Skeletal muscle tissue (tissue), 4 donors: ENCODE results near the gene IGSF1. TPM values are rescaled to one million over a fixed set of nuclear protein-coding genes. Genes with fewer than 3 reads are reported as not detected.

Experiments used
- H3K27ac ChIP-seq: one replicate; pipeline ENCODE4 v1.7.0; 2013; ENCODE audit warnings: mild to moderate bottlenecking, low read depth, low read length, inconsistent platforms
- H3K27me3 ChIP-seq, 3 donors: one replicate each; pipeline ENCODE4 v1.7.0; 2013; ENCODE audit warnings: low read length in 3 of 3; ENCODE audit not compliant: control insufficient read depth in 3 of 3, insufficient read depth in 3 of 3
- H3K36me3 ChIP-seq, 3 donors: one replicate each; pipeline ENCODE4 v1.7.0; 2013; ENCODE audit warnings: low read length in 3 of 3; ENCODE audit not compliant: control insufficient read depth in 3 of 3, insufficient read depth in 3 of 3
- H3K4me1 ChIP-seq, 3 donors: one replicate each; pipeline ENCODE4 v1.7.0; 2013; ENCODE audit warnings: low read length in 3 of 3, mild to moderate bottlenecking in 3 of 3; ENCODE audit not compliant: control insufficient read depth in 3 of 3, insufficient read depth in 3 of 3
- H3K4me3 ChIP-seq, 3 donors: one replicate each; pipeline ENCODE4 v1.7.0; 2013; ENCODE audit warnings: low read length in 3 of 3
- H3K9ac ChIP-seq, 3 donors: one replicate each; pipeline ENCODE4 v1.7.0; 2013; ENCODE audit warnings: low read length in 3 of 3, mild to moderate bottlenecking in 3 of 3, moderate library complexity in 2 of 3, low read depth in 1 of 3
- H3K9me3 ChIP-seq, 3 donors: one replicate each; pipeline ENCODE4 v1.7.0; 2013; ENCODE audit warnings: low read length in 3 of 3; ENCODE audit not compliant: control insufficient read depth in 3 of 3
- total RNA-seq: library from RNA; depleted of rRNA; stranded (reverse); fragments of >200 nt; gene quantifications from one replicate; pipeline ENCODE4 v1.2.3, GENCODE V29; 2014
- donor health status: Osteomylitis.

Gene IGSF1
- total RNA-seq, 1 donor from 2014 or later, result 59.5 TPM

GRCh38 chrX:131239057-131239456 is 50.0 kb downstream of the IGSF1 start:
- Histone ChIP-seq H3K4me3 (no peak overlapping the region), H3K9me3 (no peaks in the 10 kb centered on the region), H3K27me3 (no peaks in the 10 kb centered on the region), H3K36me3 (no peaks in the 10 kb centered on the region), H3K4me1 (no peaks in the 10 kb centered on the region), H3K27ac (no peak overlapping the region), H3K9ac (no peak overlapping the region)

- Histone ChIP-seq H3K27ac (no peak overlapping the region), H3K4me3 (no peak overlapping the region), H3K36me3 (no peaks in the 10 kb centered on the region), H3K4me1 (no peaks in the 10 kb centered on the region), H3K9me3 (no peaks in the 10 kb centered on the region), H3K9ac (no peak overlapping the region), H3K27me3 (no peaks in the 10 kb centered on the region)
Observed at GRCh38 chrX:131237363-131237762, 51.7 kb downstream of the IGSF1 start.

- Histone ChIP-seq H3K4me3 (no peak overlapping the region), H3K36me3 (no peaks in the 10 kb centered on the region), H3K9me3 (no peaks in the 10 kb centered on the region), H3K9ac (no peak overlapping the region), H3K27ac (no peak overlapping the region), H3K27me3 (peaks cover 0 to 4% (median 0%) of the 10 kb centered on the region in 3 donors), H3K4me1 (no peaks in the 10 kb centered on the region)
Observed at GRCh38 chrX:131235768-131236545, 53.1 kb downstream of the IGSF1 start.

GRCh38 chrX:131227608-131228007 is 61.5 kb downstream of the IGSF1 start:
- Histone ChIP-seq H3K9me3 (no peaks in the 10 kb centered on the region), H3K4me3 (no peak overlapping the region), H3K27ac (no peak overlapping the region), H3K4me1 (no peaks in the 10 kb centered on the region), H3K36me3 (no peaks in the 10 kb centered on the region), H3K27me3 (peaks cover 0 to 9% (median 0%) of the 10 kb centered on the region in 3 donors), H3K9ac (no peak overlapping the region)

GRCh38 chrX:131226591-131226990 is 62.5 kb downstream of the IGSF1 start:
- peaks cover 0 to 9% (median 0%) of the 10 kb centered on the region in 3 donors for H3K27me3 ChIP-seq
- H3K9ac ChIP-seq, result no peak overlapping the region
- no peak overlapping the region for H3K27ac ChIP-seq
- no peaks in the 10 kb centered on the region for H3K9me3 ChIP-seq
- H3K4me3 ChIP-seq, result no peak overlapping the region
- H3K36me3 ChIP-seq, result no peaks in the 10 kb centered on the region
- H3K4me1 ChIP-seq, result no peaks in the 10 kb centered on the region

- Histone ChIP-seq H3K9ac (no peak overlapping the region), H3K4me3 (no peak overlapping the region), H3K9me3 (no peaks in the 10 kb centered on the region), H3K4me1 (no peaks in the 10 kb centered on the region), H3K27me3 (peaks cover 0 to 4% (median 0%) of the 10 kb centered on the region in 3 donors), H3K27ac (no peak overlapping the region), H3K36me3 (no peaks in the 10 kb centered on the region)
Observed at GRCh38 chrX:131225078-131225477, 64.0 kb downstream of the IGSF1 start.

Other genes with a start within 250 kb of the IGSF1 start
- 292 TPM for gene ARHGAP36, start 231.0 kb downstream of the IGSF1 start, total RNA-seq